WTC11 (cell line): Measurements from ENCODE around the gene AHCYL1. TPM values are rescaled to one million over a fixed set of nuclear protein-coding genes. Genes with fewer than 3 reads are reported as not detected.

Source experiments
- ATAC-seq: fragments of 200-7000 bp; cut with Tn5 transposase; 2 replicates; pipeline ENCODE4 v1.10.0; 2021; ENCODE audit warnings: mild to moderate bottlenecking, moderate library complexity
- CTCF ChIA-PET: fragments of 300-600 bp; sonication (Branson Sonifier 250); formaldehyde crosslinking; loops from one replicate; lab custom pipeline; 2021; ENCODE audit warnings: antibody characterized with exemption; lab: Charles Lee
- POLR2A ChIA-PET: fragments of 350-600 bp; sonication (Branson Sonifier 250); formaldehyde crosslinking; loops from one replicate; lab custom pipeline; 2021; ENCODE audit warnings: antibody characterized with exemption; lab: Charles Lee
- DNase-seq: peaks from one replicate; pipeline ENCODE4 v3.0.0; 2021; ENCODE audit warnings: low spot score
- H3K27ac Mint-ChIP-seq: 2 replicates; pipeline ENCODE4 v1.8.0; 2021; ENCODE audit warnings: mixed read lengths
- H3K27me3 Mint-ChIP-seq: 2 replicates; pipeline ENCODE4 v1.8.0; 2021; ENCODE audit warnings: low read depth, mild to moderate bottlenecking, moderate library complexity, mixed read lengths
- H3K36me3 Mint-ChIP-seq: 2 replicates; pipeline ENCODE4 v1.8.0; 2021; ENCODE audit warnings: mixed read lengths
- H3K4me1 Mint-ChIP-seq: 2 replicates; pipeline ENCODE4 v1.8.0; 2022; ENCODE audit warnings: mixed read lengths
- H3K4me3 Mint-ChIP-seq: 2 replicates; pipeline ENCODE4 v1.8.0; 2021; ENCODE audit warnings: mild to moderate bottlenecking, moderate library complexity, mixed read lengths
- H3K9me3 Mint-ChIP-seq: 2 replicates; pipeline ENCODE4 v1.8.0; 2021; ENCODE audit warnings: mixed read lengths
- AR ChIP-seq: fragments of 250-450 bp; sonication (Bioruptor Pico); IDR thresholded peaks from 2 replicates; pipeline ENCODE4 v1.9.0; 2021; ENCODE audit warnings: mild to moderate bottlenecking
- CDX4 ChIP-seq: fragments of 250-450 bp; sonication (Bioruptor Pico); IDR thresholded peaks from 2 replicates; pipeline ENCODE4 v1.9.0; 2021; ENCODE audit warnings: moderate library complexity, mild to moderate bottlenecking, inconsistent platforms, borderline replicate concordance
- ESRRA ChIP-seq: sonication (generic); formaldehyde crosslinking; IDR thresholded peaks from 2 replicates; pipeline ENCODE4 v1.8.1; 2022; ENCODE audit warnings: mild to moderate bottlenecking, missing genetic modification reagents, borderline replicate concordance
- FOXK1 ChIP-seq: sonication (generic); formaldehyde crosslinking; IDR thresholded peaks from 2 replicates; pipeline ENCODE4 v1.8.0; 2022; ENCODE audit warnings: mild to moderate bottlenecking, moderate library complexity, missing genetic modification reagents
- FOXP1 ChIP-seq: sonication (generic); formaldehyde crosslinking; IDR thresholded peaks from 2 replicates; pipeline ENCODE4 v1.8.0; 2022; ENCODE audit warnings: missing genetic modification reagents, mild to moderate bottlenecking, moderate library complexity, borderline replicate concordance
- FOXP4 ChIP-seq: sonication (generic); formaldehyde crosslinking; IDR thresholded peaks from 2 replicates; pipeline ENCODE4 v1.8.0; 2022; ENCODE audit warnings: mild to moderate bottlenecking, missing genetic modification reagents
- GABPB1 ChIP-seq: sonication (generic); formaldehyde crosslinking; IDR thresholded peaks from 2 replicates; pipeline ENCODE4 v1.8.1; 2023; ENCODE audit warnings: mild to moderate bottlenecking, missing genetic modification reagents
- GTF2I ChIP-seq: fragments of 250-450 bp; sonication (Bioruptor Pico); conservative IDR thresholded peaks from 2 replicates; pipeline ENCODE4 v1.4.0; 2021; ENCODE audit warnings: mild to moderate bottlenecking
- HMGA2 ChIP-seq: fragments of 250-450 bp; sonication (Bioruptor Pico); IDR thresholded peaks from 2 replicates; pipeline ENCODE4 v1.4.0; 2021; ENCODE audit warnings: mild to moderate bottlenecking, moderate library complexity
- IRF1 ChIP-seq: sonication (generic); formaldehyde crosslinking; IDR thresholded peaks from 2 replicates; pipeline ENCODE4 v1.8.0; 2023; ENCODE audit warnings: missing genetic modification reagents
- NFYB ChIP-seq: sonication (generic); formaldehyde crosslinking; conservative IDR thresholded peaks from 2 replicates; pipeline ENCODE4 v1.8.0; 2022; ENCODE audit warnings: low read depth, missing genetic modification reagents
- SP1 ChIP-seq: sonication (generic); formaldehyde crosslinking; conservative IDR thresholded peaks from 2 replicates; pipeline ENCODE4 v1.8.1; 2022; ENCODE audit warnings: missing genetic modification reagents
- TEAD4 ChIP-seq: sonication (generic); formaldehyde crosslinking; IDR thresholded peaks from 2 replicates; pipeline ENCODE4 v1.8.0; 2022; ENCODE audit warnings: mild to moderate bottlenecking, missing genetic modification reagents
- ZNF281 ChIP-seq: sonication (generic); formaldehyde crosslinking; IDR thresholded peaks from 2 replicates; pipeline ENCODE4 v1.8.0; 2023; ENCODE audit warnings: mild to moderate bottlenecking, missing genetic modification reagents
- ZNF425 ChIP-seq: fragments of 250-450 bp; sonication (Bioruptor Pico); conservative IDR thresholded peaks from 2 replicates; pipeline ENCODE4 v1.9.0; 2021; ENCODE audit warnings: mild to moderate bottlenecking
- total RNA-seq: library from RNA; stranded (reverse); gene quantifications from 3 replicates; pipeline ENCODE4 v1.2.3, GENCODE V29; 2021

AHCYL1 gene
- total RNA-seq, 1 experiment from 2014 or later, result 92.1 TPM

GRCh38 chr1:110064576-110065337, 80.2 kb downstream of the AHCYL1 start (continued):
- TF ChIP-seq ESRRA (CRISPR knock-in tag) (no peak), AR (CRISPR knock-in tag) (no peak), NFYB (CRISPR knock-in tag) (no peak), TEAD4 (CRISPR knock-in tag) (no peak), ZNF425 (CRISPR knock-in tag) (no peak), HMGA2 (CRISPR knock-in tag) (no peak), IRF1 (CRISPR knock-in tag) (no peak), GABPB1 (CRISPR knock-in tag) (no peak)

- Mint-ChIP-seq H3K4me3 (no peak overlapping the region), H3K4me1 (peaks cover 11% of the 10 kb centered on the region), H3K27me3 (peaks cover 65% of the 10 kb centered on the region), H3K36me3 (peaks cover 2% of the 10 kb centered on the region; the same call in 1 of the 2 replicates), H3K9me3 (no peaks in the 10 kb centered on the region), H3K27ac (no peak overlapping the region)
- ChIA-PET POLR2A (no interaction called here), CTCF (interaction anchor here (1.2 to 2.6 kb wide), 10 partner anchors 12 to 426 kb away, joined by 3 to 20 read pairs (median 6); no protein-coding TSS in a partner anchor)
- DNase-seq (no peak), ATAC-seq (no peak)
- TF ChIP-seq CDX4 (CRISPR knock-in tag) (no peak), IRF1 (CRISPR knock-in tag) (no peak), FOXP4 (CRISPR knock-in tag) (no peak), GTF2I (CRISPR knock-in tag) (no peak), FOXK1 (CRISPR knock-in tag) (no peak), FOXP1 (CRISPR knock-in tag) (no peak), SP1 (CRISPR knock-in tag) (no peak), ZNF281 (no peak)
Measured at GRCh38 chr1:110065841-110066240, 81.3 kb downstream of the AHCYL1 start.
